ENCODE measurements around the gene NAV2. TPM values are rescaled to one million over a fixed set of nuclear protein-coding genes. Genes with fewer than 3 reads are reported as not detected.

The NAV2 gene
- total RNA-seq, 1 experiment from 2014 or later = 2.1 TPM

DNA sequence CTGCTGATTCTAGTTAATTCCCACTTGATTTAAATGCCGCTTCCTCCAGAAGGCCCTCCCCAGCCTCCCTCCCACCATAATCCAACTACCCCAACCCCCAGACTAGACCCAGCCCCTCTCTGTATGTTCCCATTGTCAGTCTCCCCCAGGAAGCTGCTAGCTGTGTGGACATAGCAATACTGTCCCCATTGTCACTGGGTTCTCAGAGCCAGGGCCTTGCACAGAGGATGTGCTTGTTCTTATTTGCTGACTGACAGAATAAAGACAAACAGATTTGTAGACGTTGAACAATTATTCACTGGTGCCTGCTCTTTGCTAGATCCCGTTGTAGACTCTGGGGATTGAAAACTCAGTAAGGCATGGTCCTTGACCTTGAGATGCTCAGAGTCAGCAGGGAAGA is 45.7 kb upstream of the NAV2 start (continued):
- TF ChIP-seq, protein P1, sequence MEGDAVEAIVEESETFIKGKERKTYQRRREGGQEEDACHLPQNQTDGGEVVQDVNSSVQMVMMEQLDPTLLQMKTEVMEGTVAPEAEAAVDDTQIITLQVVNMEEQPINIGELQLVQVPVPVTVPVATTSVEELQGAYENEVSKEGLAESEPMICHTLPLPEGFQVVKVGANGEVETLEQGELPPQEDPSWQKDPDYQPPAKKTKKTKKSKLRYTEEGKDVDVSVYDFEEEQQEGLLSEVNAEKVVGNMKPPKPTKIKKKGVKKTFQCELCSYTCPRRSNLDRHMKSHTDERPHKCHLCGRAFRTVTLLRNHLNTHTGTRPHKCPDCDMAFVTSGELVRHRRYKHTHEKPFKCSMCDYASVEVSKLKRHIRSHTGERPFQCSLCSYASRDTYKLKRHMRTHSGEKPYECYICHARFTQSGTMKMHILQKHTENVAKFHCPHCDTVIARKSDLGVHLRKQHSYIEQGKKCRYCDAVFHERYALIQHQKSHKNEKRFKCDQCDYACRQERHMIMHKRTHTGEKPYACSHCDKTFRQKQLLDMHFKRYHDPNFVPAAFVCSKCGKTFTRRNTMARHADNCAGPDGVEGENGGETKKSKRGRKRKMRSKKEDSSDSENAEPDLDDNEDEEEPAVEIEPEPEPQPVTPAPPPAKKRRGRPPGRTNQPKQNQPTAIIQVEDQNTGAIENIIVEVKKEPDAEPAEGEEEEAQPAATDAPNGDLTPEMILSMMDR (IDR thresholded peaks at IDR 0.05 in 2 of 3, conservative IDR thresholded peaks at IDR 0.05 in 1 of 3; ENCODE audit: borderline replicate concordance in 1 of 3, insufficient read depth in 1 of 3, low read depth in 2 of 3, low read length in 2 of 3) = no peak
- no peak for TF ChIP-seq JUND (IDR thresholded peaks at IDR 0.05)

DNA sequence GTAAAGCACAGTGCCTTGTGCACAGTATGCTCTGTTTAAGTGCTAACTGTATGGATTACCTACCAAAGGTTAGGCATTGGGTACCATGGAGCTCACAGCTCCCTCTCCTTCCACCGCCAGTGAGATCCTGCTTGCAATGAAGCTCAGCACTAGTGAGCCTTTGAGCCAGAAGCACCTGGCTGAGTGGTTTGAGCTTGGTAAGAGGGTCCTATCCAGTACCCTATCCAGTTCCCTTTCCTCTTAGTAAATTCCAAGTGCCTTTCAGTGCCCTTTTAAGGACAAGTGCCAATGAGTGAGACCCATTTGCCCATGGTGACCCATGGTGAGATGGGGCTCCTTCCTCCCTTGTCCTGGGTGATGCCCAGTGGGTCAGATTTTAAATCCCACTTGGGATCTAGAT is 43.1 kb upstream of the NAV2 start:
- Histone ChIP-seq H3K4me1 (ENCODE audit: control insufficient read depth in 1 of 2, insufficient read depth in 2 of 2, low read length in 2 of 2) (peaks cover 6 to 36% of the 10 kb centered on the region in 2 experiments; a peak in 3 of 4 replicates), H2AFZ (ENCODE audit: low read depth, low read length, poor library complexity, severe bottlenecking) (no peak overlapping the region), H3K79me2 (ENCODE audit: insufficient read depth, low read length) (no peaks in the 10 kb centered on the region), H3K4me3 (replicated peaks in 1 of 2; ENCODE audit: low read depth in 1 of 2, low read length in 2 of 2) (no peak overlapping the region), H3K9ac (ENCODE audit: low read length) (no peak overlapping the region), H3K36me3 (ENCODE audit: control insufficient read depth in 1 of 2, insufficient read depth in 2 of 2, low read length in 2 of 2) (no peaks in the 10 kb centered on the region), H3K27ac (ENCODE audit: low read depth, low read length) (no peak overlapping the region), H3K4me2 (ENCODE audit: low read length) (0 out of 2 replicates have a peak overlapping the region, but pooled peaks have one; percentile 66), H3K27me3 (ENCODE audit: insufficient read depth, low read length) (no peaks in the 10 kb centered on the region), H3K9me3 (ENCODE audit: control insufficient read depth in 1 of 2, insufficient read depth in 1 of 2, low read depth in 1 of 2, low read length in 2 of 2) (no peaks in the 10 kb centered on the region), H4K20me1 (ENCODE audit: insufficient read depth) (no peaks in the 10 kb centered on the region), H3K9me2 (ENCODE audit: insufficient read depth) (no peaks in the 10 kb centered on the region)
- BruUV-seq (replicated peaks) = no TSS peak
- TF ChIP-seq, protein P2, sequence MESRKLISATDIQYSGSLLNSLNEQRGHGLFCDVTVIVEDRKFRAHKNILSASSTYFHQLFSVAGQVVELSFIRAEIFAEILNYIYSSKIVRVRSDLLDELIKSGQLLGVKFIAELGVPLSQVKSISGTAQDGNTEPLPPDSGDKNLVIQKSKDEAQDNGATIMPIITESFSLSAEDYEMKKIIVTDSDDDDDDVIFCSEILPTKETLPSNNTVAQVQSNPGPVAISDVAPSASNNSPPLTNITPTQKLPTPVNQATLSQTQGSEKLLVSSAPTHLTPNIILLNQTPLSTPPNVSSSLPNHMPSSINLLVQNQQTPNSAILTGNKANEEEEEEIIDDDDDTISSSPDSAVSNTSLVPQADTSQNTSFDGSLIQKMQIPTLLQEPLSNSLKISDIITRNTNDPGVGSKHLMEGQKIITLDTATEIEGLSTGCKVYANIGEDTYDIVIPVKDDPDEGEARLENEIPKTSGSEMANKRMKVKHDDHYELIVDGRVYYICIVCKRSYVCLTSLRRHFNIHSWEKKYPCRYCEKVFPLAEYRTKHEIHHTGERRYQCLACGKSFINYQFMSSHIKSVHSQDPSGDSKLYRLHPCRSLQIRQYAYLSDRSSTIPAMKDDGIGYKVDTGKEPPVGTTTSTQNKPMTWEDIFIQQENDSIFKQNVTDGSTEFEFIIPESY (IDR thresholded peaks at IDR 0.05; ENCODE audit: extremely low read depth, insufficient replicate concordance, low read length) = no peak
- TF ChIP-seq, protein P3, sequence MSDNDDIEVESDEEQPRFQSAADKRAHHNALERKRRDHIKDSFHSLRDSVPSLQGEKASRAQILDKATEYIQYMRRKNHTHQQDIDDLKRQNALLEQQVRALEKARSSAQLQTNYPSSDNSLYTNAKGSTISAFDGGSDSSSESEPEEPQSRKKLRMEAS (IDR thresholded peaks at IDR 0.05) = no peak
- TF ChIP-seq POLR2A (IDR thresholded peaks at IDR 0.05; ENCODE audit: borderline replicate concordance, extremely low read depth, insufficient read depth, insufficient read length) (no peak), JUND (IDR thresholded peaks at IDR 0.05) (no peak), RAD21 (IDR thresholded peaks at IDR 0.05; ENCODE audit: low read depth) (no peak), TCF7L2 (IDR thresholded peaks at IDR 0.05; ENCODE audit: borderline replicate concordance, extremely low read depth, insufficient read depth, insufficient read length) (no peak), ELF1 (IDR thresholded peaks at IDR 0.05; ENCODE audit: borderline replicate concordance, low read depth) (no peak), POLR2AphosphoS5 (IDR thresholded peaks at IDR 0.05; ENCODE audit: low read depth, low read length) (no peak), ZNF274 (IDR thresholded peaks at IDR 0.05; ENCODE audit: low read depth, low read length) (no peak)
- TF ChIP-seq, protein P4, sequence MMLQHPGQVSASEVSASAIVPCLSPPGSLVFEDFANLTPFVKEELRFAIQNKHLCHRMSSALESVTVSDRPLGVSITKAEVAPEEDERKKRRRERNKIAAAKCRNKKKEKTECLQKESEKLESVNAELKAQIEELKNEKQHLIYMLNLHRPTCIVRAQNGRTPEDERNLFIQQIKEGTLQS (IDR thresholded peaks at IDR 0.05) = no peak
- TF ChIP-seq, protein P5, sequence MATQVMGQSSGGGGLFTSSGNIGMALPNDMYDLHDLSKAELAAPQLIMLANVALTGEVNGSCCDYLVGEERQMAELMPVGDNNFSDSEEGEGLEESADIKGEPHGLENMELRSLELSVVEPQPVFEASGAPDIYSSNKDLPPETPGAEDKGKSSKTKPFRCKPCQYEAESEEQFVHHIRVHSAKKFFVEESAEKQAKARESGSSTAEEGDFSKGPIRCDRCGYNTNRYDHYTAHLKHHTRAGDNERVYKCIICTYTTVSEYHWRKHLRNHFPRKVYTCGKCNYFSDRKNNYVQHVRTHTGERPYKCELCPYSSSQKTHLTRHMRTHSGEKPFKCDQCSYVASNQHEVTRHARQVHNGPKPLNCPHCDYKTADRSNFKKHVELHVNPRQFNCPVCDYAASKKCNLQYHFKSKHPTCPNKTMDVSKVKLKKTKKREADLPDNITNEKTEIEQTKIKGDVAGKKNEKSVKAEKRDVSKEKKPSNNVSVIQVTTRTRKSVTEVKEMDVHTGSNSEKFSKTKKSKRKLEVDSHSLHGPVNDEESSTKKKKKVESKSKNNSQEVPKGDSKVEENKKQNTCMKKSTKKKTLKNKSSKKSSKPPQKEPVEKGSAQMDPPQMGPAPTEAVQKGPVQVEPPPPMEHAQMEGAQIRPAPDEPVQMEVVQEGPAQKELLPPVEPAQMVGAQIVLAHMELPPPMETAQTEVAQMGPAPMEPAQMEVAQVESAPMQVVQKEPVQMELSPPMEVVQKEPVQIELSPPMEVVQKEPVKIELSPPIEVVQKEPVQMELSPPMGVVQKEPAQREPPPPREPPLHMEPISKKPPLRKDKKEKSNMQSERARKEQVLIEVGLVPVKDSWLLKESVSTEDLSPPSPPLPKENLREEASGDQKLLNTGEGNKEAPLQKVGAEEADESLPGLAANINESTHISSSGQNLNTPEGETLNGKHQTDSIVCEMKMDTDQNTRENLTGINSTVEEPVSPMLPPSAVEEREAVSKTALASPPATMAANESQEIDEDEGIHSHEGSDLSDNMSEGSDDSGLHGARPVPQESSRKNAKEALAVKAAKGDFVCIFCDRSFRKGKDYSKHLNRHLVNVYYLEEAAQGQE (IDR thresholded peaks at IDR 0.05; ENCODE audit: low read depth) = no peak
- intact Hi-C loops (cut with micrococcal nuclease) = no loop called here
- ATAC-seq (no peak), DNase-seq (ENCODE audit: low read depth, low spot score) (no peak)
- RAD21 ChIA-PET (ENCODE audit: low non-redundant PET in 1 of 2, low total read pairs in 2 of 2, uncharacterized antibody in 2 of 2, unreplicated experiment in 2 of 2) = no interaction called here
- POLR2A ChIA-PET = no interaction called here
- CTCF ChIA-PET = no interaction called here

All from HCT116 (cell line).